Loucy (cell line): ENCODE results near the gene CD96.

Source experiments
- CTCF ChIP-seq: fragments of 200-600 bp; sonication (generic); conservative IDR thresholded peaks from 2 replicates; pipeline ENCODE4 v1.5.1; 2014; ENCODE audit warnings: mild to moderate bottlenecking, antibody characterized with exemption, low read length
- EZH2phosphoT487 ChIP-seq: fragments of 200-600 bp; IDR thresholded peaks from 2 replicates; pipeline ENCODE4 v1.6.1; 2018; ENCODE audit warnings: antibody characterized with exemption, mild to moderate bottlenecking, moderate library complexity, borderline replicate concordance

GRCh38 chr3:111667621-111668239 lies 125.7 kb downstream of the CD96 start:
- no peak for TF ChIP-seq CTCF
- no peak for TF ChIP-seq EZH2phosphoT487
